ENCODE data around the gene TRNP1. TPM values are rescaled to one million over a fixed set of nuclear protein-coding genes. Genes with fewer than 3 reads are reported as not detected.
"Not testable (repeated sequence)": the region's sequence is repeated elsewhere in the genome, so short reads cannot be mapped to it uniquely, and the experiment has no call there.

Gene TRNP1
- total RNA-seq, 1 experiment from 2014 or later: 8.8 TPM

GRCh38 chr1:26961826-26962225, 31.7 kb upstream of the TRNP1 start:
- Histone ChIP-seq H3K9me3 (no peaks in the 10 kb centered on the region), H3K4me3 (no peak overlapping the region), H3K27me3 (no peaks in the 10 kb centered on the region), H3K36me3 (no peaks in the 10 kb centered on the region)
- peak; percentile 19 for DNase-seq

GRCh38 chr1:26965213-26965612, 28.3 kb upstream of the TRNP1 start:
- Histone ChIP-seq H3K9me3 (no peaks in the 10 kb centered on the region), H3K27me3 (no peaks in the 10 kb centered on the region), H3K4me3 (no peak overlapping the region), H3K36me3 (no peaks in the 10 kb centered on the region)
- no peak for DNase-seq

GRCh38 chr1:26965628-26966027, 27.9 kb upstream of the TRNP1 start:
- H3K27me3 ChIP-seq: no peaks in the 10 kb centered on the region
- no peaks in the 10 kb centered on the region for H3K9me3 ChIP-seq
- H3K36me3 ChIP-seq: no peaks in the 10 kb centered on the region
- DNase-seq: no peak
- no peak overlapping the region for H3K4me3 ChIP-seq

GRCh38 chr1:26970810-26971209, 22.7 kb upstream of the TRNP1 start:
- DNase-seq: no peak
- H3K27me3 ChIP-seq: no peaks in the 10 kb centered on the region
- H3K36me3 ChIP-seq: no peaks in the 10 kb centered on the region
- no peak overlapping the region for H3K4me3 ChIP-seq
- H3K9me3 ChIP-seq: no peaks in the 10 kb centered on the region

- H3K9me3 ChIP-seq: no peaks in the 10 kb centered on the region
- no peaks in the 10 kb centered on the region for H3K27me3 ChIP-seq
- no peak for DNase-seq
- H3K36me3 ChIP-seq: no peaks in the 10 kb centered on the region
- H3K4me3 ChIP-seq: no peak overlapping the region
Measured at GRCh38 chr1:26971590-26971989, 21.9 kb upstream of the TRNP1 start.

GRCh38 chr1:26972390-26972789, 21.1 kb upstream of the TRNP1 start:
- no peak overlapping the region for H3K4me3 ChIP-seq
- H3K27me3 ChIP-seq: no peaks in the 10 kb centered on the region
- H3K36me3 ChIP-seq: no peaks in the 10 kb centered on the region
- DNase-seq: no peak
- H3K9me3 ChIP-seq: no peaks in the 10 kb centered on the region

- Histone ChIP-seq H3K9me3 (no peaks in the 10 kb centered on the region), H3K36me3 (no peaks in the 10 kb centered on the region)
Measured at GRCh38 chr1:26972821-26973220, 20.7 kb upstream of the TRNP1 start.

GRCh38 chr1:26976621-26977510, 16.6 kb upstream of the TRNP1 start:
- no peak for DNase-seq
- H3K4me3 ChIP-seq: no peak overlapping the region
- no peaks in the 10 kb centered on the region for H3K9me3 ChIP-seq
- no peaks in the 10 kb centered on the region for H3K27me3 ChIP-seq
- no peaks in the 10 kb centered on the region for H3K36me3 ChIP-seq

More at GRCh38 chr1:26972821-26973220, 20.7 kb upstream of the TRNP1 start:
- H3K4me3 ChIP-seq: no peak overlapping the region
- DNase-seq: no peak
- no peaks in the 10 kb centered on the region for H3K27me3 ChIP-seq

- no peak for DNase-seq
- Histone ChIP-seq H3K4me3 (no peak overlapping the region), H3K36me3 (no peaks in the 10 kb centered on the region), H3K9me3 (no peaks in the 10 kb centered on the region), H3K27me3 (no peaks in the 10 kb centered on the region)
Measured at GRCh38 chr1:26978901-26979300, 14.6 kb upstream of the TRNP1 start.

GRCh38 chr1:26981146-26981846, 12.2 kb upstream of the TRNP1 start:
- H3K27me3 ChIP-seq: no peaks in the 10 kb centered on the region
- DNase-seq: no peak

GRCh38 chr1:26983863-26984262, 9.6 kb upstream of the TRNP1 start:
- no peak for DNase-seq
- H3K9me3 ChIP-seq: no peaks in the 10 kb centered on the region
- no peak overlapping the region for H3K4me3 ChIP-seq
- no peaks in the 10 kb centered on the region for H3K36me3 ChIP-seq
- no peaks in the 10 kb centered on the region for H3K27me3 ChIP-seq

More at GRCh38 chr1:26981146-26981846, 12.2 kb upstream of the TRNP1 start:
- Histone ChIP-seq H3K9me3 (no peaks in the 10 kb centered on the region), H3K4me3 (no peak overlapping the region), H3K36me3 (no peaks in the 10 kb centered on the region)

GRCh38 chr1:26984291-26984690, 9.2 kb upstream of the TRNP1 start:
- Histone ChIP-seq H3K27me3 (no peaks in the 10 kb centered on the region), H3K36me3 (no peaks in the 10 kb centered on the region), H3K9me3 (no peaks in the 10 kb centered on the region), H3K4me3 (no peak overlapping the region)
- no peak for DNase-seq

GRCh38 chr1:26986658-26987057, 6.8 kb upstream of the TRNP1 start:
- Histone ChIP-seq H3K9me3 (no peaks in the 10 kb centered on the region), H3K4me3 (no peak overlapping the region), H3K36me3 (no peaks in the 10 kb centered on the region), H3K27me3 (no peaks in the 10 kb centered on the region)
- DNase-seq: no peak

GRCh38 chr1:26989403-26990109, 3.9 kb upstream of the TRNP1 start:
- DNase-seq, H3K9me3 ChIP-seq, H3K27me3 ChIP-seq, H3K4me3 ChIP-seq, H3K36me3 ChIP-seq: not testable (repeated sequence)

- Histone ChIP-seq H3K36me3 (no peaks in the 10 kb centered on the region), H3K4me3 (no peak overlapping the region), H3K27me3 (no peaks in the 10 kb centered on the region), H3K9me3 (no peaks in the 10 kb centered on the region)
- peak; percentile 61 for DNase-seq
Measured at GRCh38 chr1:26991310-26992116, 2.0 kb upstream of the TRNP1 start.

- DNase-seq: peak; percentile 47
- no peaks in the 10 kb centered on the region for H3K9me3 ChIP-seq
- no peaks in the 10 kb centered on the region for H3K27me3 ChIP-seq
- no peaks in the 10 kb centered on the region for H3K36me3 ChIP-seq
- peak overlapping the region; percentile 58 for H3K4me3 ChIP-seq
Measured at GRCh38 chr1:26994020-26994786, 711 bp downstream of the TRNP1 start.

All from MG63 (cell line).